ENCODE measurements around the gene CALB2. TPM values are rescaled to one million over a fixed set of nuclear protein-coding genes. Genes with fewer than 3 reads are reported as not detected.

The CALB2 gene
- total RNA-seq, 1 experiment from 2014 or later, result 1.6 TPM

GRCh38 chr16:71371237-71371636, 12.7 kb downstream of the CALB2 start (continued):
- TF ChIP-seq, protein P1, sequence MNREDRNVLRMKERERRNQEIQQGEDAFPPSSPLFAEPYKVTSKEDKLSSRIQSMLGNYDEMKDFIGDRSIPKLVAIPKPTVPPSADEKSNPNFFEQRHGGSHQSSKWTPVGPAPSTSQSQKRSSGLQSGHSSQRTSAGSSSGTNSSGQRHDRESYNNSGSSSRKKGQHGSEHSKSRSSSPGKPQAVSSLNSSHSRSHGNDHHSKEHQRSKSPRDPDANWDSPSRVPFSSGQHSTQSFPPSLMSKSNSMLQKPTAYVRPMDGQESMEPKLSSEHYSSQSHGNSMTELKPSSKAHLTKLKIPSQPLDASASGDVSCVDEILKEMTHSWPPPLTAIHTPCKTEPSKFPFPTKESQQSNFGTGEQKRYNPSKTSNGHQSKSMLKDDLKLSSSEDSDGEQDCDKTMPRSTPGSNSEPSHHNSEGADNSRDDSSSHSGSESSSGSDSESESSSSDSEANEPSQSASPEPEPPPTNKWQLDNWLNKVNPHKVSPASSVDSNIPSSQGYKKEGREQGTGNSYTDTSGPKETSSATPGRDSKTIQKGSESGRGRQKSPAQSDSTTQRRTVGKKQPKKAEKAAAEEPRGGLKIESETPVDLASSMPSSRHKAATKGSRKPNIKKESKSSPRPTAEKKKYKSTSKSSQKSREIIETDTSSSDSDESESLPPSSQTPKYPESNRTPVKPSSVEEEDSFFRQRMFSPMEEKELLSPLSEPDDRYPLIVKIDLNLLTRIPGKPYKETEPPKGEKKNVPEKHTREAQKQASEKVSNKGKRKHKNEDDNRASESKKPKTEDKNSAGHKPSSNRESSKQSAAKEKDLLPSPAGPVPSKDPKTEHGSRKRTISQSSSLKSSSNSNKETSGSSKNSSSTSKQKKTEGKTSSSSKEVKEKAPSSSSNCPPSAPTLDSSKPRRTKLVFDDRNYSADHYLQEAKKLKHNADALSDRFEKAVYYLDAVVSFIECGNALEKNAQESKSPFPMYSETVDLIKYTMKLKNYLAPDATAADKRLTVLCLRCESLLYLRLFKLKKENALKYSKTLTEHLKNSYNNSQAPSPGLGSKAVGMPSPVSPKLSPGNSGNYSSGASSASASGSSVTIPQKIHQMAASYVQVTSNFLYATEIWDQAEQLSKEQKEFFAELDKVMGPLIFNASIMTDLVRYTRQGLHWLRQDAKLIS (CRISPR knock-in tag; IDR thresholded peaks at IDR 0.05; ENCODE audit: borderline replicate concordance), result no peak
- TF ChIP-seq NFE2L1 (CRISPR knock-in tag; IDR thresholded peaks at IDR 0.05) (no peak), IRF1 (CRISPR knock-in tag; IDR thresholded peaks at IDR 0.05) (no peak)

- TF ChIP-seq SMAD4 (CRISPR knock-in tag; IDR thresholded peaks at IDR 0.05) (no peak), CREB1 (CRISPR knock-in tag; IDR thresholded peaks at IDR 0.05) (no peak), ESRRA (CRISPR knock-in tag; IDR thresholded peaks at IDR 0.05; ENCODE audit: borderline replicate concordance) (no peak), TEAD4 (CRISPR knock-in tag; IDR thresholded peaks at IDR 0.05) (no peak), ZNF232 (CRISPR knock-in tag; IDR thresholded peaks at IDR 0.05) (no peak), ZNF671 (CRISPR knock-in tag; IDR thresholded peaks at IDR 0.05) (no peak), E2F5 (CRISPR knock-in tag; IDR thresholded peaks at IDR 0.05) (no peak), ATF1 (CRISPR knock-in tag; IDR thresholded peaks at IDR 0.05) (no peak), ARID4B (CRISPR knock-in tag; IDR thresholded peaks at IDR 0.05; ENCODE audit: borderline replicate concordance) (no peak)
- no peak overlapping the region for H3K27ac Mint-ChIP-seq
- no peak overlapping the region for H3K4me3 Mint-ChIP-seq
- no peaks in the 10 kb centered on the region for H3K4me1 Mint-ChIP-seq
- POLR2A ChIA-PET, result no interaction called here
- CTCF ChIA-PET, result interaction anchor here (1.3 to 2.6 kb wide), 2 partner anchors 16 to 39 kb away, joined by 4 to 15 read pairs; no protein-coding TSS in a partner anchor
- H3K36me3 Mint-ChIP-seq, result no peaks in the 10 kb centered on the region
- DNase-seq (ENCODE audit: low spot score), result no peak
- H3K9me3 Mint-ChIP-seq, result peaks cover 7% of the 10 kb centered on the region
- peaks cover 4% of the 10 kb centered on the region; the same call in 1 of the 2 replicates for H3K27me3 Mint-ChIP-seq (ENCODE audit: low read depth)
- no peak for ATAC-seq
Measured at GRCh38 chr16:71373073-71373472, 14.6 kb downstream of the CALB2 start.

DNA sequence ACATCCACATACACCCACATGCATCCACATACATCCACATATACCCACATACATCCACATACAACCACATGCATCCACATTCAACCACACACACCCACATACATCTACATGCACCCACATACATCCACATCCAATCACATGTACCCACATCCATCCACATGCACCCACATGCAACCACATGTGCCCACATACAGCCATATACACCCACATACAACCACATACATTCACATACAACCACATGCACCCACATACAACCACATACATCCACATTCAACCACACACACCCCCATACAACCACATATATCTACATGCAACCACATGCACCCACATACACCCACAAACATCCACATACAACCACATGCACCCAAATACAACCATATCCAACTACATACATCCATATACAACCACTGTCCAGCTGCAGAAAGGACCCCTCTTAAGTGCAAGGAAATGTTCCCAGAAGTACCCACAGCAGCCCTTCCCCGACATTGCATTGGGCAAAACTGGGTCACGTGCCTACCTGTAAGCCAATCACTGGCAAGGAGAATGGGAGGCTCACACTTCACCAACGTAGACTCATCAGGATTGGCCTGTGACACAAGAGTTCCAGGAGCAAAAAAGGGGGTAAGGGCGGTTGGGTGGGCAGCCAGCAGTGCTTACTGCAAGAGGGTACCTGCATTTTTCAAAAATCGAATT, 18.1 kb downstream of the CALB2 start:
- POLR2A ChIA-PET, result no interaction called here

More for the DNA sequence above, 18.1 kb downstream of the CALB2 start:
- no peaks in the 10 kb centered on the region for H3K36me3 Mint-ChIP-seq
- DNase-seq (ENCODE audit: low spot score) (no peak), ATAC-seq (no peak)
- TF ChIP-seq, protein P2, sequence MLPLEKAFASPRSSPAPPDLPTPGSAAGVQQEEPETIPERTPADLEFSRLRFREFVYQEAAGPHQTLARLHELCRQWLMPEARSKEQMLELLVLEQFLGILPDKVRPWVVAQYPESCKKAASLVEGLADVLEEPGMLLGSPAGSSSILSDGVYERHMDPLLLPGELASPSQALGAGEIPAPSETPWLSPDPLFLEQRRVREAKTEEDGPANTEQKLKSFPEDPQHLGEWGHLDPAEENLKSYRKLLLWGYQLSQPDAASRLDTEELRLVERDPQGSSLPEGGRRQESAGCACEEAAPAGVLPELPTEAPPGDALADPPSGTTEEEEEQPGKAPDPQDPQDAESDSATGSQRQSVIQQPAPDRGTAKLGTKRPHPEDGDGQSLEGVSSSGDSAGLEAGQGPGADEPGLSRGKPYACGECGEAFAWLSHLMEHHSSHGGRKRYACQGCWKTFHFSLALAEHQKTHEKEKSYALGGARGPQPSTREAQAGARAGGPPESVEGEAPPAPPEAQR (CRISPR knock-in tag; IDR thresholded peaks at IDR 0.05), result no peak
- TF ChIP-seq USF2 (CRISPR knock-in tag; IDR thresholded peaks at IDR 0.05) (peak; percentile 37), TEAD1 (CRISPR knock-in tag; IDR thresholded peaks at IDR 0.05) (no peak), JAZF1 (CRISPR knock-in tag; IDR thresholded peaks at IDR 0.05) (no peak), NFYB (CRISPR knock-in tag; conservative IDR thresholded peaks at IDR 0.05; ENCODE audit: low read depth) (no peak), KAT7 (CRISPR knock-in tag; IDR thresholded peaks at IDR 0.05; ENCODE audit: borderline replicate concordance) (no peak)
- H3K27me3 Mint-ChIP-seq (ENCODE audit: low read depth), result no peaks in the 10 kb centered on the region
- CTCF ChIA-PET, result no interaction called here
- no peak overlapping the region for H3K27ac Mint-ChIP-seq
- H3K4me3 Mint-ChIP-seq, result no peak overlapping the region
- peaks cover 7% of the 10 kb centered on the region for H3K9me3 Mint-ChIP-seq
- H3K4me1 Mint-ChIP-seq, result no peaks in the 10 kb centered on the region

All from WTC11 (cell line).